T-cell (primary cell): ENCODE data around the gene FOXP2. TPM values are rescaled to one million over a fixed set of nuclear protein-coding genes. Genes with fewer than 3 reads are reported as not detected.

Source experiments
- ATAC-seq, 4 experiments: fragments of 200-7000 bp in 3 of 4; fragments of 150-1000 bp in 1 of 4; cut with Tn5 transposase; replicated peaks in 1 of 4; 1 replicate in 3 of 4; 2 replicates in 1 of 4; pipeline ENCODE4 v1.10.0; 2021; ENCODE audit warnings: moderate library complexity in 3 of 4, mild to moderate bottlenecking in 2 of 4, moderate number of reproducible peaks in 1 of 4
- CTCF ChIA-PET, 2 donors: fragments of 300-600 bp; sonication (Branson Sonifier 250); formaldehyde crosslinking; loops; one replicate each; lab custom pipeline; 2022; ENCODE audit warnings: antibody characterized with exemption in 2 of 2; lab: Charles Lee
- POLR2A ChIA-PET, 2 donors: fragments of 300-600 bp; sonication (Branson Sonifier 250); formaldehyde crosslinking; loops; one replicate each; lab custom pipeline; 2022; ENCODE audit warnings: antibody characterized with exemption in 2 of 2; lab: Charles Lee
- DNase-seq, 35 experiments: peaks; one replicate each; pipeline versions ENCODE4 v3.0.0 to v3.0.0-alpha.2; 2013 to 2023
- H3K27ac ChIP-seq: one replicate; pipeline ENCODE4 v1.5.1; 2013; ENCODE audit warnings: low read length
- H3K27me3 ChIP-seq, 2 experiments: replicated peaks in 1 of 2; 1 replicate in 1 of 2; 2 replicates in 1 of 2; pipeline versions ENCODE4 v1.6.1 to v1.7.0; 2013; ENCODE audit warnings: low read length in 1 of 2, mixed read lengths in 1 of 2; ENCODE audit not compliant: control insufficient read depth in 2 of 2, insufficient read depth in 2 of 2; ENCODE audit errors: extremely low read depth in 1 of 2
- H3K36me3 ChIP-seq, 2 donors: 1 replicate in 1 of 2; 2 replicates in 1 of 2; pipeline versions ENCODE4 v1.6.1 to v1.7.0; 2013; ENCODE audit warnings: low read length in 1 of 2; ENCODE audit not compliant: control insufficient read depth in 2 of 2, insufficient read depth in 1 of 2; ENCODE audit errors: extremely low read depth in 1 of 2
- H3K4me1 ChIP-seq, 2 experiments: 1 replicate in 1 of 2; 2 replicates in 1 of 2; pipeline versions ENCODE4 v1.6.1 to v1.7.0; 2013; ENCODE audit warnings: low read length in 2 of 2, mixed read lengths in 1 of 2; ENCODE audit not compliant: insufficient read depth in 2 of 2, control insufficient read depth in 1 of 2; ENCODE audit errors: extremely low read depth in 1 of 2
- H3K4me3 ChIP-seq, 2 donors: 1 replicate in 1 of 2; 2 replicates in 1 of 2; pipeline versions ENCODE4 v1.5.1 to v1.7.0; 2013; ENCODE audit warnings: mild to moderate bottlenecking in 2 of 2, low read length in 1 of 2, moderate library complexity in 1 of 2; ENCODE audit not compliant: control insufficient read depth in 1 of 2; ENCODE audit errors: extremely low read depth in 1 of 2
- H3K9me3 ChIP-seq: 2 replicates; pipeline ENCODE4 v1.7.0; 2013
- H3K27ac Mint-ChIP-seq, 2 donors: one replicate each; pipeline ENCODE4 v1.8.0; 2020 to 2021; ENCODE audit warnings: mild to moderate bottlenecking in 2 of 2, mixed read lengths in 2 of 2
- H3K27me3 Mint-ChIP-seq, 2 donors: one replicate each; pipeline ENCODE4 v1.8.0; 2021 to 2022; ENCODE audit warnings: mixed read lengths in 2 of 2
- H3K36me3 Mint-ChIP-seq: one replicate; pipeline ENCODE4 v1.8.0; 2021; ENCODE audit warnings: mixed read lengths
- H3K4me1 Mint-ChIP-seq, 3 donors: one replicate each; pipeline ENCODE4 v1.8.0; 2020 to 2022; ENCODE audit warnings: mixed read lengths in 3 of 3, mild to moderate bottlenecking in 1 of 3
- H3K4me3 Mint-ChIP-seq, 3 donors: one replicate each; pipeline ENCODE4 v1.8.0; 2020 to 2022; ENCODE audit warnings: mild to moderate bottlenecking in 3 of 3, mixed read lengths in 3 of 3, moderate library complexity in 3 of 3
- H3K9me3 Mint-ChIP-seq, 3 donors: one replicate each; pipeline ENCODE4 v1.8.0; 2020 to 2022; ENCODE audit warnings: mixed read lengths in 3 of 3
- WGBS: methylation state at CpG from one replicate; pipeline ENCODE4 v1.1.5; 2013; ENCODE audit warnings: missing lambda C conversion rate; ENCODE audit not compliant: insufficient coverage; 5-methylcytosine and 5-hydroxymethylcytosine counted together
- total RNA-seq, 35 experiments: library from RNA in 6 of 35; stranded (reverse) in 6 of 35; fragments of 120-200 nt in 1 of 35; gene quantifications; one replicate each; pipeline versions ENCODE4 v1.2.1 to v1.2.4 and lab custom pipeline; 2013 to 2026

FOXP2 gene
- total RNA-seq, 5 donors from 2014 or later (not counting 1 experiment from before 2014, with no cell fraction given) = 0.19 TPM; not detected in 4

- Mint-ChIP-seq H3K9me3 (no peaks in the 10 kb centered on the region), H3K36me3 (no peaks in the 10 kb centered on the region), H3K27ac (peak overlapping the region in 1 of 2 donors; percentile 15), H3K4me3 (no peak overlapping the region), H3K4me1 (peaks cover 0 to 4% (median 2%) of the 10 kb centered on the region in 3 donors), H3K27me3 (no peaks in the 10 kb centered on the region)
- Histone ChIP-seq H3K4me3 (no peak overlapping the region), H3K27ac (no peak overlapping the region), H3K9me3 (no peaks in the 10 kb centered on the region), H3K27me3 (no peaks in the 10 kb centered on the region), H3K4me1 (no peaks in the 10 kb centered on the region), H3K36me3 (no peaks in the 10 kb centered on the region)
- DNase-seq (no peak), ATAC-seq (no peak)
- POLR2A ChIA-PET = no interaction called here
- WGBS = 71% methylated on average over 2 of the region's 6 CpGs
- CTCF ChIA-PET = interaction anchor here in 1 of 2 donors (0.5 kb wide), 1 partner anchor 20 kb away, joined by 3 read pairs; no protein-coding TSS in a partner anchor
Observed at GRCh38 chr7:114662002-114662677, 247.5 kb downstream of the FOXP2 start.

GRCh38 chr7:114663502-114663901 is 248.9 kb downstream of the FOXP2 start:
- ATAC-seq (no peak), DNase-seq (no peak)
- H3K4me3 Mint-ChIP-seq = no peak overlapping the region
- no peaks in the 10 kb centered on the region for H3K4me1 ChIP-seq
- no peak overlapping the region for H3K27ac Mint-ChIP-seq
- H3K27ac ChIP-seq = no peak overlapping the region
- no peaks in the 10 kb centered on the region for H3K9me3 ChIP-seq
- H3K4me1 Mint-ChIP-seq = peaks cover 0 to 4% (median 2%) of the 10 kb centered on the region in 3 donors
- H3K27me3 Mint-ChIP-seq = no peaks in the 10 kb centered on the region
- H3K36me3 Mint-ChIP-seq = no peaks in the 10 kb centered on the region
- H3K4me3 ChIP-seq = no peak overlapping the region
- no CpG with 5 or more reads among the region's 1 CpG for WGBS
- no peaks in the 10 kb centered on the region for H3K27me3 ChIP-seq
- CTCF ChIA-PET = interaction anchor here (0.6 to 0.7 kb wide), 4 partner anchors 581 to 1363 kb away, joined by 3 to 6 read pairs (median 4); no protein-coding TSS in a partner anchor
- H3K36me3 ChIP-seq = no peaks in the 10 kb centered on the region
- POLR2A ChIA-PET = no interaction called here
- no peaks in the 10 kb centered on the region for H3K9me3 Mint-ChIP-seq

- Histone ChIP-seq H3K4me3 (no peak overlapping the region), H3K27ac (no peak overlapping the region), H3K4me1 (no peaks in the 10 kb centered on the region), H3K27me3 (no peaks in the 10 kb centered on the region), H3K36me3 (no peaks in the 10 kb centered on the region), H3K9me3 (no peaks in the 10 kb centered on the region)
- POLR2A ChIA-PET = no interaction called here
- H3K4me1 Mint-ChIP-seq = no peaks in the 10 kb centered on the region
- no peak overlapping the region for H3K4me3 Mint-ChIP-seq
- H3K36me3 Mint-ChIP-seq = no peaks in the 10 kb centered on the region
- no peak overlapping the region for H3K27ac Mint-ChIP-seq
- no peaks in the 10 kb centered on the region for H3K9me3 Mint-ChIP-seq
- DNase-seq (no peak), ATAC-seq (no peak)
- no peaks in the 10 kb centered on the region for H3K27me3 Mint-ChIP-seq
- CTCF ChIA-PET = no interaction called here
Observed at GRCh38 chr7:114670676-114671075, 256.1 kb downstream of the FOXP2 start.

GRCh38 chr7:114671563-114672123 is 257.0 kb downstream of the FOXP2 start:
- Mint-ChIP-seq H3K9me3 (no peaks in the 10 kb centered on the region), H3K4me3 (no peak overlapping the region), H3K4me1 (no peaks in the 10 kb centered on the region), H3K27me3 (no peaks in the 10 kb centered on the region), H3K27ac (no peak overlapping the region), H3K36me3 (no peaks in the 10 kb centered on the region)
- no peak for ATAC-seq
- no peak overlapping the region for H3K27ac ChIP-seq
- POLR2A ChIA-PET = no interaction called here
- H3K27me3 ChIP-seq = no peaks in the 10 kb centered on the region
- no peak overlapping the region for H3K4me3 ChIP-seq
- H3K9me3 ChIP-seq = no peaks in the 10 kb centered on the region
- whole genome bisulfite sequencing = no CpG with 5 or more reads among the region's 2 CpGs
- no peak for DNase-seq
- no peaks in the 10 kb centered on the region for H3K4me1 ChIP-seq
- no peaks in the 10 kb centered on the region for H3K36me3 ChIP-seq
- CTCF ChIA-PET = no interaction called here

GRCh38 chr7:114678116-114678515 is 263.5 kb downstream of the FOXP2 start:
- no peaks in the 10 kb centered on the region for H3K36me3 Mint-ChIP-seq
- no peaks in the 10 kb centered on the region for H3K4me1 Mint-ChIP-seq
- no peaks in the 10 kb centered on the region for H3K9me3 ChIP-seq
- CTCF ChIA-PET = no interaction called here
- H3K4me3 ChIP-seq = no peak overlapping the region
- no peak overlapping the region for H3K27ac Mint-ChIP-seq
- H3K9me3 Mint-ChIP-seq = no peaks in the 10 kb centered on the region
- no peaks in the 10 kb centered on the region for H3K4me1 ChIP-seq
- H3K36me3 ChIP-seq = no peaks in the 10 kb centered on the region
- DNase-seq (no peak), ATAC-seq (no peak)
- no peaks in the 10 kb centered on the region for H3K27me3 ChIP-seq
- no peak overlapping the region for H3K27ac ChIP-seq
- POLR2A ChIA-PET = no interaction called here
- H3K4me3 Mint-ChIP-seq = no peak overlapping the region
- no CpG with 5 or more reads among the region's 2 CpGs for WGBS
- H3K27me3 Mint-ChIP-seq = no peaks in the 10 kb centered on the region

GRCh38 chr7:114687238-114687637 is 272.6 kb downstream of the FOXP2 start:
- Histone ChIP-seq H3K27ac (no peak overlapping the region), H3K4me1 (no peaks in the 10 kb centered on the region), H3K36me3 (no peaks in the 10 kb centered on the region), H3K27me3 (no peaks in the 10 kb centered on the region), H3K4me3 (no peak overlapping the region), H3K9me3 (no peaks in the 10 kb centered on the region)
- H3K4me1 Mint-ChIP-seq = no peaks in the 10 kb centered on the region
- no peak for DNase-seq
- H3K27ac Mint-ChIP-seq = no peak overlapping the region
- ChIA-PET POLR2A (no interaction called here), CTCF (no interaction called here)
- H3K36me3 Mint-ChIP-seq = no peaks in the 10 kb centered on the region
- no peak for ATAC-seq
- H3K4me3 Mint-ChIP-seq = no peak overlapping the region
- 86% methylated on average over 1 of the region's 4 CpGs for WGBS
- H3K27me3 Mint-ChIP-seq = no peaks in the 10 kb centered on the region
- H3K9me3 Mint-ChIP-seq = no peaks in the 10 kb centered on the region
